Globus pallidus (tissue), 1 donor: ENCODE measurements around the gene HRH3.

Source experiments
- DNase-seq: peaks from one replicate; pipeline ENCODE4 v3.0.0-alpha.2; 2015; ENCODE audit warnings: low spot score

Gene HRH3

GRCh38 chr20:62229667-62230066, 9.6 kb upstream of the HRH3 start:
- DNase-seq: no peak

- no peak for DNase-seq
These were observed 9.0 kb upstream of the HRH3 start for GRCh38 chr20:62228982-62229545.

- no peak for DNase-seq
These were observed 8.2 kb upstream of the HRH3 start for GRCh38 chr20:62227977-62228958.

- no peak for DNase-seq
These were observed 7.5 kb upstream of the HRH3 start for GRCh38 chr20:62227591-62227976.

DNA sequence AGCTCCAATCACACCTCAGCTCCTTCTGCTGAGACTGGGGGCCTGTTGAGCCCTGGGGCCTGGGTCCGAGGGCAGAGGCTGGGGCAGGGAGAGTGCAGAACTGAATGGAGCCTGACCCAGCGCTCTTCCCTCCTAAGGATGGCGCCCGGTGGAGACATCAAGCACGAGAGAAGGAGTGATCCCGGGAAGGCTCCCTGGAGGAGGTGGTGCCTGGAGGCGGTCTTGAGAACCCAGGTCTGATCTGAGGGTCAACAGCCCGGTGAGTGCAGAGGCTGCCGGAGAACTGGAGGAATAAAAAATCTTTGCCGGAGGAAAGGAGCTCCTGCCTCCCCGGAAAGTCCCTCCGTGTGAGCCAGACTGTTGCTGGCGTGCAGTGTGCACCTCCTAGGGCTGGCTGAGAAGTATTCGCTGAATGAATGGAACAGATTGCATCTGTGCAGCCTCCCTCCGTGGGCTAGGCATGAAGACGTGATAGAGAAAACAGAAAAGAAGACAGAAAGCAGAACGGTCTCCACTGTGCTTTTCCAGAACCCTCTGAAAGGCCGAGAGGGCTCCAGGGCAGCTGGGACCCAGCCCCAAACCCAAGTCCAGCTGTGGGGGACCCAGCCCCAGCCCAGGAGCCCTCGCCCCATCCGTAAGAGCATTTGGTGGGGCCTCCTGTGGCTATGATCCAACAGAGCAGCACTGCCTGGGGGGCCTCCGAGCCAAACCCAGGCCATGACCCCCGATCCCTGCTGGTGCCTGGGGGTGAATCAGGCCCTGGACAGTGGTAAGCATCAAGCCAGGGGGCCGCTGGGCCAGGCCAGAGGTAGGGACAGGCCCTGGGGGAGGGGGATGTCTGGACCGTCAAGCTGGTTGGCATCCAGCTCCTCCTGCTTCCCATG, 6.9 kb upstream of the HRH3 start:
- no peak for DNase-seq

- no peak for DNase-seq
These were observed 6.0 kb upstream of the HRH3 start for GRCh38 chr20:62225820-62226635.

- no peak for DNase-seq
These were observed 4.9 kb upstream of the HRH3 start for GRCh38 chr20:62225026-62225425.

- no peak for DNase-seq
These were observed 4.2 kb upstream of the HRH3 start for GRCh38 chr20:62224113-62224855.

DNA sequence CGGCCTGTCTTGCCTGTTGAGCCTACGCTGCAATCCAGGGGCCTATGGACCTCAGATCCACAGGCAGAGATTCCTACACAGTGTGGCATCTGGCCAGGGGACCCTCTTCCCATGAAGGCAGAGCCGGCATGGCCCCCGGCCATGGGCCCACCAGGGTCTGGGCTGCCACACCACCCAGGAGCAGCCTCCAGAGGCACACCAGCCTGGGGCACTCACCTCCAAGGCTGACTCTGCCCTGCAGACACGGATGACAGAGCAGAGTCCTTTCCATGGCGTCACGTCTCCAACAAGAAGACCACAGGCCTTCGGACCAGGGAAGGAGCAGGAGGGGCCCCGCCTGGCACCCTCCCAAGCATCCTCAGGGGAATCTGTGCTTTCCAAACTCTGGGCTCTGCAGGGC, 3.5 kb upstream of the HRH3 start:
- no peak for DNase-seq

- DNase-seq: no peak
These were observed 2.9 kb upstream of the HRH3 start for GRCh38 chr20:62222972-62223371.

DNA sequence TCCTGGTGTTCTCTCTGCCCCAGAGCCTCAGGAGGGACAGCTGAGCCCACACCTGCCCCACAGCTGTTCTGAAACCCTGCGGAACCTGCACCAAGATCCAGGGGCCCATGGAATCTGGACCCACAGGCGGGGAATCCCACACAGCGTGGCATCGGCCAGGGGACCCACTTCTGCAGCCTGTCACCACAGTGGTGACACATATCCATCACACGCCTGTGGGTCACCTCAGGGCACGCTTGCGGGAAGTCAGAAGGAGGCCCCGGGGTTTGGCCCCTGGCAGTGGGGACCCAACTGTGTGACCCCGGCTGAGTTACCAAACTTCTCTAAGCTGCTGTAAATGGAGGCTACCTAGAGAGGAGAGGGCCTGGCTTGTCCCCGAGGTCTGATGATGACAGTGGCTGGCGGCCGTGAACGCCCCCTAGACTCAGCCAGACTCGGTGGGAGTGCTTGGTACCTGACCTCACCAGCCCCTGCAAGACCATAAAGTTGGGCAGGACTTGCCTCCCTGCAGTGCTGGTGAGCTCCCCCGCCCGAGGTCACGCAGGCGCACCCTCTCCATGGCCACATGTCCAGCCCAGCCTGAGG, 2.3 kb upstream of the HRH3 start:
- no peak for DNase-seq

GRCh38 chr20:62220666-62221568, 839 bp upstream of the HRH3 start:
- DNase-seq: no peak

DNA sequence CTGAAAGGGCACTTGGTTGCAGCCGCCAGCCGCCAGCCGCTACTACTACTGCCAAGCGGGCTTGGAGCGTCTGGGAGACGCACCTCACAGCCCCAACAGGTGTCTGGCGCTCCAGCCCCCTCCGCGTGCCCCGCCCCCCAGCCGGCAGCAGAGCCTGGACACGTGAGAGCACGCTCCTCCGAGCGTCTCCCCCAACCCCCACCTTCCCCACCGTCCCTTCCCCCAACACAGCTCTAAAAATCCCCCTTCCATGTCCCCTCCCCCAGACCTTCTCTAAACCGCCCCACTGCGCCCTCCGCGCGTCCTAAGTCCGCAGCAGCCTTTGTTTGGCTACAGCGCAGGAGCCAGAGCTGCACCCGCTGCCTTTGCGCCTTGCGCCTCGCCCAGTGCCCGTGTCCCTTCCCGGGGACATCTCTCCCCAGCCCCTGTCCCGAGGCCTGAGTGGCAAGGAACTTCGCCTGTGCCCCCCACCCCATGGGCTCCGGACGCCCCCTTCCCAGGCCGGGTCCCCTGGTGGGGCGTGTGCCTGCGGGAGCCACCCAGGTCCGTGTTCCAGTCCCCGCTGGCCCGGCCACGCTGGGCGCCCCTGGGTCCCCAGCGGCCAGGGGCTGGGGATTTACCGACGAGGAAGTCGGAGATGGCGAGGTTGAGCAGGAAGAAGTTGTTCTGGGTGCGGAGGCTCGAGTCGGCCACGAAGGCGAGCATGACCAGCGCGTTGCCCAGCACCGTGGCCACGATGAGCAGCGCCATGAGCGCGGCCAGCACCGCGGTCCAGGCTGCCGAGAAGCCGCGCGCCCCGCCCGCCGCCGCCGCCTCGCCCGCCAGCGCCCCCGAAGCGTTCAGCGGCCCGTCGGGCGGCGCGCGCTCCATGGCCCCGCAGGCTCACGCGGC, 732 bp downstream of the HRH3 start:
- no peak for DNase-seq

GRCh38 chr20:62217913-62218773, 1.9 kb downstream of the HRH3 start:
- no peak for DNase-seq

DNA sequence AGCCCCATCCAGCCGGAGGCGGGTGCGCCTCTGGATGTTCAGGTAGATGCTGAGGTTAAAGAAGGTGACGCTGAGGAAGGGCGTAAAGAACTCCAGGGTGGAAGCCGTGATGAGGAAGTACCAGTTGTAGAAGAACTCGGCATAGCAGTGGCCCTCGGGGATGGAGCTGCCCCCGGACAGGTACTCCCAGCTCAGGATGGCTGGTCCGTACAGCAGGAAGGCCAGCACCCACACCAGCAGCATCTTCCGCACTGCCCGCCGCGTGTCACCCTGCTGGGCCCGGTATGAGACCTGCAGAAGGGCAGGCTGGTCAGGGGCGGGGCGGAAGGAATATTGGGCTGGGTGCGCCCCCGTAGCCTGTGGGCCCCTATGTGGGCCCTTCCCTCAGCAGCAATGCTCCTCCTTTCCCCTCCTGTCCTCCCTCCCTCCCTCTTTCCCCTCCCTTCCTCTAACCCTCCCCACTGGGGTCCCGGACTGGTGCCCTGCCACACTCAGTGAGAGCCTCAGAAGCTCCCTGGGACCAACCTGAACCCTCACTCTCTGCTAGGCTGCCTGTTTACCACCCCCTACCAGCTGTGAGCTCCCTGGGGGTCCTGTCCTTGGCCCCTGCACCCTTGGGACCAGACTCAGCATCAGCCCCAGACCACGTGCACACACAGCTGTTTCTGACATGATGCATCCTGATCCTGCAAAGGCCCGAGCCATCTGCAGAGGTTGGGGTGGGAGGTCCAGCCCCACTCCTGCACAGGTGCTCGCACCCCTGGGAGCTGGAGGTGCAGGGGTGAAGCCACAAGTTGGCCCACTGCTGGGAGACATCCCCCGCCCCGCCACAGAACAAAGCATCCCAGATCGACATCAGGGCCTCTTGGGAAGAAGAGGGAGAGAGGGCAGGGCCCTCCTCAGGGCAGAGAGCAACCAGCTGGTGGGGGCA, 3.2 kb downstream of the HRH3 start:
- DNase-seq: no peak

DNA sequence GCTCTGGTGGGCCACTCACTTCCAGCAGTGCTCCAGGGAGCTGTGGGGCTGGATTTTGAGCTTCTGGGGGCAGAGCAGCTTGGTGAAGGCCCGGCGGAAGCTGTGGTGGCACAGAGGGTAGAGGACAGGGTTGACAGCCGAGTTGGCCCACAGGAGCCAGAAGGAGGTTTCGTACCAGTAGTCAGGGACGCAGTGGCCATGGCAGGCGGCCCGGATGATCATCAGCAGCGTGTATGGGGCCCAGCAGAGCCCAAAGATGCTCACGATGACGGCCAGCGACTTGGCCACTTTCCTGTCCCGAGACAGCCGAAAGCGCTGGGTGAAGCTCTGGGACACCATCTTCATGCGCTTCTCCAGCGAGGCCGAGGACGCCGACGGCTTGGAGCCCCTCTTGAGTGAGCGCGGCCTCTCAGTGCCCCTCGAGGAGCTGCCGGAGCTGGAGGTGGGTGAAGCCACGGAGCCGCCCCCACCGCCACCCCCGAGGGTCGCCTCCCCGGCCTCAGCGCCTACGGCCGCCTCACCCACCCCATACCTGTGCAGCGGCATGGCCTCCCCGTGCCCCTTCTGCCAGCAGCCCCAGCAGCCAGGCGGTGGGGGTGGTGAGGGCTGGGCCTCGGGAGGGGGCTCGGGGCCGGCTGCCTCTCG, 4.0 kb downstream of the HRH3 start:
- no peak for DNase-seq
